PC-3 (cell line): Measurements from ENCODE around the gene CLCF1. TPM values are rescaled to one million over a fixed set of nuclear protein-coding genes. Genes with fewer than 3 reads are reported as not detected.

Experiments used
- ATAC-seq: fragments of 200-7000 bp; cut with Tn5 transposase; 2 replicates; pipeline ENCODE4 v1.9.1; 2020; ENCODE audit warnings: mild to moderate bottlenecking, moderate library complexity
- BruUV-seq: library from RNA; stranded (reverse); fragments of 400-500 nt; replicated peaks from 2 replicates; lab custom pipeline; 2021; lab: Mats Ljungman, UMichigan
- CTCF ChIA-PET: fragments of 300-600 bp; sonication (Branson Sonifier 250); formaldehyde crosslinking; loops from one replicate; lab custom pipeline; 2022; ENCODE audit warnings: antibody characterized with exemption; lab: Charles Lee
- POLR2A ChIA-PET: fragments of 300-600 bp; sonication (Branson Sonifier 250); formaldehyde crosslinking; loops from one replicate; lab custom pipeline; 2022; ENCODE audit warnings: antibody characterized with exemption; ENCODE audit not compliant: unreplicated experiment; lab: Charles Lee
- DNase-seq: peaks from one replicate; pipeline ENCODE4 v3.0.0-alpha.2; 2015
- H2AFZ ChIP-seq: fragments of 300-600 bp; sonication (generic); 2 replicates; pipeline ENCODE4 v1.6.0; 2016; ENCODE audit warnings: antibody characterized with exemption, low read length
- H3F3A ChIP-seq: fragments of 300-600 bp; sonication (generic); one replicate; pipeline ENCODE4 v1.6.0; 2017; ENCODE audit warnings: antibody characterized with exemption, low read length, control low read depth, mild to moderate bottlenecking; ENCODE audit not compliant: unreplicated experiment
- H3K27ac ChIP-seq: fragments of 300-600 bp; sonication (generic); 2 replicates; pipeline ENCODE4 v1.5.1; 2016; ENCODE audit warnings: mild to moderate bottlenecking, low read length
- H3K27me3 ChIP-seq: fragments of 300-600 bp; sonication (generic); 2 replicates; pipeline ENCODE4 v1.6.1; 2016; ENCODE audit warnings: low read length, mixed read lengths
- H3K36me3 ChIP-seq: fragments of 300-600 bp; sonication (generic); 2 replicates; pipeline ENCODE4 v1.6.1; 2016; ENCODE audit warnings: low read depth, mixed run types, low read length, mixed read lengths
- H3K4me1 ChIP-seq: fragments of 300-600 bp; sonication (generic); 2 replicates; pipeline ENCODE4 v1.5.1; 2016; ENCODE audit warnings: low read length; ENCODE audit not compliant: insufficient read depth
- H3K4me2 ChIP-seq: fragments of 300-600 bp; sonication (generic); 2 replicates; pipeline ENCODE4 v1.6.0; 2016; ENCODE audit warnings: low read length
- H3K4me3 ChIP-seq: fragments of 300-600 bp; sonication (generic); 2 replicates; pipeline ENCODE4 v1.5.1; 2016; ENCODE audit warnings: mild to moderate bottlenecking, low read length, mixed read lengths
- H3K79me2 ChIP-seq: fragments of 300-600 bp; sonication (generic); 2 replicates; pipeline ENCODE4 v1.6.1; 2017; ENCODE audit warnings: low read length, mixed read lengths
- H3K9ac ChIP-seq: fragments of 300-600 bp; sonication (generic); 2 replicates; pipeline ENCODE4 v1.6.0; 2016; ENCODE audit warnings: mild to moderate bottlenecking, low read length
- H3K9me2 ChIP-seq: fragments of 300-600 bp; sonication (generic); replicated peaks from 2 replicates; pipeline ENCODE4 v1.6.1; 2016; ENCODE audit warnings: mixed run types, low read length, mixed read lengths
- H3K9me3 ChIP-seq: fragments of 300-600 bp; sonication (generic); 2 replicates; pipeline ENCODE4 v1.6.1; 2016; ENCODE audit warnings: low read length, mixed read lengths
- H4K20me1 ChIP-seq: fragments of 300-600 bp; sonication (generic); 2 replicates; pipeline ENCODE4 v1.6.1; 2016; ENCODE audit warnings: low read length, mixed read lengths
- EZH2 ChIP-seq: fragments of 300-600 bp; sonication (generic); IDR thresholded peaks from one replicate; pipeline ENCODE4 v1.6.1; 2017; ENCODE audit warnings: antibody characterized with exemption, mild to moderate bottlenecking, low read length; ENCODE audit not compliant: unreplicated experiment
- EZH2phosphoT487 ChIP-seq: fragments of 300-600 bp; sonication (generic); IDR thresholded peaks from 2 replicates; pipeline ENCODE4 v1.6.1; 2018; ENCODE audit warnings: mild to moderate bottlenecking, antibody characterized with exemption, low read length, borderline replicate concordance
- intact Hi-C: fragments of 100-400 bp; cut with micrococcal nuclease; formaldehyde crosslinking; loops from 2 replicates; pipeline ENCODE4 v1.9.0; 2023
- total RNA-seq: library from RNA; depleted of rRNA; stranded (reverse); fragments of >200 nt; gene quantifications from 2 replicates; pipeline ENCODE4 v1.2.3, GENCODE V29; 2014
- TF ChIP-seq, protein P1 (sequence below): fragments of 300-600 bp; sonication (generic); conservative IDR thresholded peaks from 2 replicates; pipeline ENCODE4 v1.5.1; 2017; ENCODE audit warnings: antibody characterized with exemption, low read depth, mild to moderate bottlenecking, low read length

CLCF1 gene
- total RNA-seq, 1 experiment from 2014 or later, result 48.3 TPM

DNA sequence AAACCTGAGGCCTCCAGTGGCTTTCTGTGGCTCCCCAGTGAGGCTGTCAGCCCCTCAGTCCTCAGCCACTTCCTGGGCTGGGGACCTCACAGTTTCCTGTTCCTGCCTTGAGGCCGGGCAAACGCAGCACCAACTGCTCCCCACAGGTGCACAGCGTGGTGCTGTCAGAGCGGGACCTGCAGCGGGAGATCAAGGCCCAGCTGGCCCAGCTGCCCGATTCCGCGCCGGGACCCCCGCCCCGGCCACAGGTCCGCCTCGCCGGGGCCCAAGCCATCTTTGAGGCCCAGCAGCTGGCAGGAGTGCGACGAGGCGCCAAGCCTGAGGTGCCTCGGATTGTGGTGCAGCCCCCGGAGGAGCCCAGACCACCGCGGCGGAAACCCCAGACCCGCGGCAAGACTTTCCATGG lies 35.9 kb upstream of the CLCF1 start:
- no TSS peak for BruUV-seq
- Histone ChIP-seq H3K79me2 (no peaks in the 10 kb centered on the region), H3K4me2 (no peak overlapping the region), H3K4me1 (no peaks in the 10 kb centered on the region; the same call in 1 of the 2 replicates), H3F3A (no peaks in the 10 kb centered on the region), H4K20me1 (no peaks in the 10 kb centered on the region), H3K9me2 (no peaks in the 10 kb centered on the region), H3K27ac (no peak overlapping the region), H3K36me3 (no peaks in the 10 kb centered on the region), H3K27me3 (no peaks in the 10 kb centered on the region), H3K9me3 (no peaks in the 10 kb centered on the region), H2AFZ (no peak overlapping the region), H3K4me3 (no peak overlapping the region), H3K9ac (no peak overlapping the region)
- intact Hi-C loops, result no loop called here
- CTCF ChIA-PET, result no interaction called here
- TF ChIP-seq, protein P1, sequence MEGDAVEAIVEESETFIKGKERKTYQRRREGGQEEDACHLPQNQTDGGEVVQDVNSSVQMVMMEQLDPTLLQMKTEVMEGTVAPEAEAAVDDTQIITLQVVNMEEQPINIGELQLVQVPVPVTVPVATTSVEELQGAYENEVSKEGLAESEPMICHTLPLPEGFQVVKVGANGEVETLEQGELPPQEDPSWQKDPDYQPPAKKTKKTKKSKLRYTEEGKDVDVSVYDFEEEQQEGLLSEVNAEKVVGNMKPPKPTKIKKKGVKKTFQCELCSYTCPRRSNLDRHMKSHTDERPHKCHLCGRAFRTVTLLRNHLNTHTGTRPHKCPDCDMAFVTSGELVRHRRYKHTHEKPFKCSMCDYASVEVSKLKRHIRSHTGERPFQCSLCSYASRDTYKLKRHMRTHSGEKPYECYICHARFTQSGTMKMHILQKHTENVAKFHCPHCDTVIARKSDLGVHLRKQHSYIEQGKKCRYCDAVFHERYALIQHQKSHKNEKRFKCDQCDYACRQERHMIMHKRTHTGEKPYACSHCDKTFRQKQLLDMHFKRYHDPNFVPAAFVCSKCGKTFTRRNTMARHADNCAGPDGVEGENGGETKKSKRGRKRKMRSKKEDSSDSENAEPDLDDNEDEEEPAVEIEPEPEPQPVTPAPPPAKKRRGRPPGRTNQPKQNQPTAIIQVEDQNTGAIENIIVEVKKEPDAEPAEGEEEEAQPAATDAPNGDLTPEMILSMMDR, result no peak
- no peak for TF ChIP-seq EZH2
- TF ChIP-seq EZH2phosphoT487, result no peak
- DNase-seq (no peak), ATAC-seq (no peak)
- POLR2A ChIA-PET, result no interaction called here

DNA sequence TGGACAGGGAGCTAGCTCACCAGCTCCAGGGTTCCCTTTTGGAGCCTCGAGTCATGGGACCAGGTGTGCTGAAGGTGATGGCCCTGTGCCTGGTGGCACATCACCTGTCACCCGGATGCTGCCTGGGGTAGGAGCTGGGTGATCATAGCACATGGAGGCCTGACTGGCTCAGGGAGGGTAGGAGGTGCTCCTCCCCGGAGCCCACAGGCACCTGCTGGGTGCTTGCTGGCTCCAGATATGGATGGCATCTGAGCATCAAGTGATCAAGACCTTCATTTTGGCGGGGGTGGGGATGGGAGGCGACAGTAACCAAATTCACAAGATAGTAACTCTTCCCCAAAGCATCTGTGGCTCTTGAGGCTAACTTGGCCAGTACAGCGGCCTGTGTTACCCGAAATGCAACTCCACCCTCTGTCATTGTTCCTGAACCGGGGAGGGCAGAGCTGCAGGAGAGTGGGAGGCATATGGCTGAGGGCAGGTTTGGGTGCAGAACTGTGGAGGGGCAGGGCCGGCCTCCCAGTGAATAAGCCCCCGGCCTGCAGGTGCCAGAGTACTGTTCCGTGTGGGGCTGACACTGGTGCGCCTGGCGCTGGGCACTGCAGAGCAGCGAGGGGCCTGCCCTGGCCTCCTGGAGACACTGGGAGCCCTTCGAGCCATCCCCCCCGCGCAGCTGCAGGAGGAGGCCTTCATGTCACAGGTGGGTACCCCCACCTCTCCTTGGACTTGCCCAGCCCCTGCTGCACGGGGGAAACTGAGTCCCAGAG lies 35.2 kb upstream of the CLCF1 start:
- no peak overlapping the region for H3K4me2 ChIP-seq
- no peak overlapping the region for H2AFZ ChIP-seq
- no peaks in the 10 kb centered on the region for H3K9me2 ChIP-seq
- H3K27me3 ChIP-seq, result no peaks in the 10 kb centered on the region
- no peaks in the 10 kb centered on the region for H3K36me3 ChIP-seq
- no peaks in the 10 kb centered on the region for H3K79me2 ChIP-seq
- H3F3A ChIP-seq, result no peaks in the 10 kb centered on the region
- H3K4me3 ChIP-seq, result no peak overlapping the region
- no peak for DNase-seq
- BruUV-seq, result no TSS peak
- H3K27ac ChIP-seq, result no peak overlapping the region
- ChIA-PET POLR2A (interaction anchor here (0.7 kb wide), 1 partner anchor 114 kb away, joined by 4 read pairs; no protein-coding TSS in a partner anchor), CTCF (no interaction called here)
- no peaks in the 10 kb centered on the region for H3K9me3 ChIP-seq
- H4K20me1 ChIP-seq, result no peaks in the 10 kb centered on the region
- ATAC-seq, result no peak
- TF ChIP-seq, protein P1, result no peak
- TF ChIP-seq EZH2phosphoT487, result no peak
- no peak for TF ChIP-seq EZH2
- no peaks in the 10 kb centered on the region; the same call in 1 of the 2 replicates for H3K4me1 ChIP-seq
- intact Hi-C loops, result no loop called here
- H3K9ac ChIP-seq, result no peak overlapping the region

DNA sequence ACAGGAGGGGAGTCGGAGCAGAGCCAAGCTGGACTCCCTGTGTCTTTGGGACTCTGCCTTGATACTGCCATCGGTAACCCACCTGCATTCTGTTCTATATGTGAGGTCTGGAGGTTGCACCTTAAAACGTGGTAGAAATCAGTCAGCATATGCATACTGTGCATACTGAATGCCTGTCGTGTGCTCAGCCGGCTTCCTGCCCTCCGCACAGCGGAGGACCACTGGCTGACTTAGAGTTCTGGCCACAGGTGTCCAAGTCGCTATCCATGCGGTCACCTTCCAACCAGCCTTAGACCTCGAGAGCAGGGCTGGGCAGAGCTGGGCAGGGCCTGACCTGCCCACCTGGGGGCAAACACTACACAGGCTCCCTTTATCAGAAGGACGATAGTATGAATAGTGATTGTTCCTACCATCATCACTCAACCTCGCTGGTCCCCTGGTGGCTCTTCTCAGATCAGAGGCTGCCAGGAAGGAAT lies 34.3 kb upstream of the CLCF1 start:
- H3K4me2 ChIP-seq, result no peak overlapping the region
- no peak overlapping the region for H3K4me3 ChIP-seq
- no peaks in the 10 kb centered on the region for H3F3A ChIP-seq
- H4K20me1 ChIP-seq, result no peaks in the 10 kb centered on the region
- DNase-seq (no peak), ATAC-seq (no peak)
- H3K9me2 ChIP-seq, result no peaks in the 10 kb centered on the region
- no peaks in the 10 kb centered on the region for H3K27me3 ChIP-seq
- no TSS peak for BruUV-seq
- no peak for TF ChIP-seq EZH2phosphoT487
- no peak for TF ChIP-seq EZH2
- TF ChIP-seq, protein P1, result no peak
- no peak overlapping the region for H3K9ac ChIP-seq
- no peaks in the 10 kb centered on the region for H3K9me3 ChIP-seq
- no peak overlapping the region for H3K27ac ChIP-seq
- CTCF ChIA-PET, result no interaction called here
- no peaks in the 10 kb centered on the region; the same call in 1 of the 2 replicates for H3K4me1 ChIP-seq
- no peak overlapping the region for H2AFZ ChIP-seq
- intact Hi-C loops, result no loop called here
- no peaks in the 10 kb centered on the region for H3K36me3 ChIP-seq
- POLR2A ChIA-PET, result no interaction called here
- H3K79me2 ChIP-seq, result no peaks in the 10 kb centered on the region
